ENCODE measurements around the gene SIMC1. TPM values are rescaled to one million over a fixed set of nuclear protein-coding genes. Genes with fewer than 3 reads are reported as not detected.

The SIMC1 gene
- total RNA-seq, 1 experiment from 2014 or later = 31.8 TPM

- Mint-ChIP-seq H3K36me3 (ENCODE audit: insufficient read depth, unreplicated experiment) (peaks cover 27% of the 10 kb centered on the region), H3K27ac (ENCODE audit: unreplicated experiment) (no peak within 1 kb of the TSS), H3K27me3 (ENCODE audit: unreplicated experiment) (peaks cover 15% of the 10 kb centered on the region), H3K4me3 (ENCODE audit: low read depth, unreplicated experiment) (peak within 1 kb of the TSS; percentile 70), H3K9me3 (ENCODE audit: low read depth, unreplicated experiment) (no peaks in the 10 kb centered on the region), H3K4me1 (ENCODE audit: low read depth, unreplicated experiment) (peaks cover 6% of the 10 kb centered on the region)
- intact Hi-C loops (cut with micrococcal nuclease; ENCODE audit: unreplicated experiment) = no loop called here
- peak; percentile 30 for DNase-seq
- CTCF ChIA-PET = no interaction called here
- no TSS peak for BruUV-seq (replicated peaks)
- no peak for TF ChIP-seq CTCF (IDR thresholded peaks at IDR 0.05; ENCODE audit: unreplicated experiment)
These were observed 127.4 kb downstream of the SIMC1 start, which contains the start of gene ARL10 for GRCh38 chr5:176365351-176366231. Gene ARL10, plus strand, starts transcription at chr5:176365487. Its CDS starts 77 bp downstream, at chr5:176365564.

- Mint-ChIP-seq H3K27me3 (ENCODE audit: unreplicated experiment) (peaks cover 15% of the 10 kb centered on the region), H3K27ac (ENCODE audit: unreplicated experiment) (no peak overlapping the region), H3K4me1 (ENCODE audit: low read depth, unreplicated experiment) (peaks cover 6% of the 10 kb centered on the region), H3K9me3 (ENCODE audit: low read depth, unreplicated experiment) (no peaks in the 10 kb centered on the region), H3K36me3 (ENCODE audit: insufficient read depth, unreplicated experiment) (peaks cover 20% of the 10 kb centered on the region), H3K4me3 (ENCODE audit: low read depth, unreplicated experiment) (peak overlapping the region; percentile 8)
- no TSS peak for BruUV-seq (replicated peaks)
- CTCF ChIA-PET = no interaction called here
- DNase-seq = no peak
- intact Hi-C loops (cut with micrococcal nuclease; ENCODE audit: unreplicated experiment) = no loop called here
- no peak for TF ChIP-seq CTCF (IDR thresholded peaks at IDR 0.05; ENCODE audit: unreplicated experiment)
These were observed 128.1 kb downstream of the SIMC1 start for GRCh38 chr5:176366232-176366894.

GRCh38 chr5:176368726-176369125 is 130.5 kb downstream of the SIMC1 start:
- Mint-ChIP-seq H3K27ac (ENCODE audit: unreplicated experiment) (no peak overlapping the region), H3K9me3 (ENCODE audit: low read depth, unreplicated experiment) (no peaks in the 10 kb centered on the region), H3K27me3 (ENCODE audit: unreplicated experiment) (peaks cover 15% of the 10 kb centered on the region), H3K4me3 (ENCODE audit: low read depth, unreplicated experiment) (no peak overlapping the region), H3K36me3 (ENCODE audit: insufficient read depth, unreplicated experiment) (peaks cover 13% of the 10 kb centered on the region), H3K4me1 (ENCODE audit: low read depth, unreplicated experiment) (peaks cover 17% of the 10 kb centered on the region)
- no TSS peak for BruUV-seq (replicated peaks)
- no peak for TF ChIP-seq CTCF (IDR thresholded peaks at IDR 0.05; ENCODE audit: unreplicated experiment)
- intact Hi-C loops (cut with micrococcal nuclease; ENCODE audit: unreplicated experiment) = no loop called here
- DNase-seq = no peak
- CTCF ChIA-PET = interaction anchor here (0.5 kb wide), 1 partner anchor 17 kb away, joined by 3 read pairs; no protein-coding TSS in a partner anchor

- Mint-ChIP-seq H3K4me1 (ENCODE audit: low read depth, unreplicated experiment) (peaks cover 17% of the 10 kb centered on the region), H3K27me3 (ENCODE audit: unreplicated experiment) (peaks cover 15% of the 10 kb centered on the region), H3K4me3 (ENCODE audit: low read depth, unreplicated experiment) (no peak overlapping the region), H3K36me3 (ENCODE audit: insufficient read depth, unreplicated experiment) (peaks cover 11% of the 10 kb centered on the region), H3K27ac (ENCODE audit: unreplicated experiment) (peak overlapping the region; percentile 17), H3K9me3 (ENCODE audit: low read depth, unreplicated experiment) (no peaks in the 10 kb centered on the region)
- no peak for TF ChIP-seq CTCF (IDR thresholded peaks at IDR 0.05; ENCODE audit: unreplicated experiment)
- CTCF ChIA-PET = interaction anchor here (1.3 kb wide), 1 partner anchor 59 kb away, joined by 4 read pairs; no protein-coding TSS in a partner anchor
- no peak for DNase-seq
- no TSS peak for BruUV-seq (replicated peaks)
- intact Hi-C loops (cut with micrococcal nuclease; ENCODE audit: unreplicated experiment) = no loop called here
These were observed 131.9 kb downstream of the SIMC1 start for GRCh38 chr5:176369934-176370711.
